ENCODE data around the gene GJA4. TPM values are rescaled to one million over a fixed set of nuclear protein-coding genes. Genes with fewer than 3 reads are reported as not detected.

Gene GJA4
- total and polyA plus RNA-seq, 2 of the 8 experiments (the other 6 are each of a cell fraction or from before 2014, with no cell fraction given) = 3.2 to 3.9 TPM

GRCh38 chr1:34779005-34779404 lies 13.8 kb upstream of the GJA4 start:
- 89% methylated on average over 5 of the region's 5 CpGs; no CpG with 5 or more reads in 1 of the 2 experiments for WGBS, 2 experiments (ENCODE audit: extremely low coverage in 1 of 2, insufficient coverage in 1 of 2, insufficient read length in 1 of 2, insufficient replicate concordance in 2 of 2, low coverage in 1 of 2, low lambda C conversion rate in 2 of 2, missing lambda C conversion rate in 1 of 2)
- H3K4me3 ChIP-seq (ENCODE audit: extremely low read depth in 1 of 4, insufficient read depth in 2 of 4, low read depth in 3 of 4, low read length in 4 of 4) = no peak overlapping the region
- H3K56ac ChIP-seq (replicated peaks; ENCODE audit: insufficient read length, low read depth, low read length) = no peak overlapping the region
- H3K27ac ChIP-seq (ENCODE audit: low read depth, low read length) = no peak overlapping the region
- H2BK5ac ChIP-seq (ENCODE audit: low read depth, low read length) = no peak overlapping the region
- peaks cover 15% of the 10 kb centered on the region; the same call in 1 of the 2 replicates for H3K23me2 ChIP-seq (ENCODE audit: low read depth, low read length)
- no peak overlapping the region for H3K9ac ChIP-seq (replicated peaks in 1 of 4; ENCODE audit: extremely low read depth in 1 of 4, low read depth in 3 of 4, low read length in 3 of 4)
- no peaks in the 10 kb centered on the region for H4K20me1 ChIP-seq (replicated peaks in 1 of 2; ENCODE audit: control insufficient read depth in 1 of 2, insufficient read depth in 2 of 2, low read length in 2 of 2)
- no peak overlapping the region for H3K23ac ChIP-seq (ENCODE audit: insufficient read length)
- H4K8ac ChIP-seq (ENCODE audit: extremely low read depth, insufficient read depth, low read length) = no peak overlapping the region
- FAIRE-seq (no peak), DNase-seq (ENCODE audit: low read depth in 1 of 2, low spot score in 2 of 2) (no peak)
- no peak overlapping the region for H2BK120ac ChIP-seq (replicated peaks; ENCODE audit: low read depth, low read length)
- H3K4me2 ChIP-seq (ENCODE audit: insufficient read depth in 1 of 2, low read depth in 2 of 2, low read length in 2 of 2) = no peak overlapping the region
- H3K36me3 ChIP-seq (ENCODE audit: control insufficient read depth in 2 of 4, insufficient read depth in 4 of 4, low read length in 3 of 4) = no peaks in the 10 kb centered on the region
- no peak overlapping the region for H4K91ac ChIP-seq (replicated peaks; ENCODE audit: insufficient read length, low read length)
- H2BK15ac ChIP-seq (ENCODE audit: low read length) = no peak overlapping the region
- peaks cover 0 to 24% (median 10%) of the 10 kb centered on the region in 4 experiments; a peak in 5 of 7 replicates for H3K27me3 ChIP-seq (replicated peaks in 1 of 4; ENCODE audit: control insufficient read depth in 3 of 4, extremely low read depth in 1 of 4, insufficient read depth in 3 of 4, low read length in 3 of 4)
- H3K79me2 ChIP-seq (ENCODE audit: control insufficient read depth in 1 of 2, insufficient read depth in 2 of 2, low read length in 2 of 2) = no peaks in the 10 kb centered on the region
- no peaks in the 10 kb centered on the region for H3K79me1 ChIP-seq (ENCODE audit: low read depth, low read length)
- H3K4me1 ChIP-seq (replicated peaks in 1 of 4; ENCODE audit: control insufficient read depth in 3 of 4, insufficient read depth in 4 of 4, low read length in 3 of 4) = peaks cover 0 to 14% (median 5%) of the 10 kb centered on the region in 4 experiments; a peak in 4 of 7 replicates
- no peak overlapping the region for H2BK20ac ChIP-seq (ENCODE audit: low read length)
- ChIA-PET CTCF (ENCODE audit: partially characterized antibody) (interaction anchor here (0.9 to 3.6 kb wide), 4 partner anchors 22 to 74 kb away, joined by 3 to 17 read pairs (median 3); no protein-coding TSS in a partner anchor), POLR2A (ENCODE audit: partially characterized antibody) (no interaction called here)
- TF ChIP-seq YY1 (IDR thresholded peaks at IDR 0.05; ENCODE audit: low read depth, low read length) = no peak
- TF ChIP-seq SIX5 (IDR thresholded peaks at IDR 0.05; ENCODE audit: low read depth, low read length) = no peak
- no peaks in the 10 kb centered on the region for H3K9me3 ChIP-seq (ENCODE audit: insufficient read depth in 2 of 2, low read depth in 1 of 2, low read length in 1 of 2)
- H3K18ac ChIP-seq (ENCODE audit: extremely low read depth, low read length) = no peak overlapping the region
- H2BK12ac ChIP-seq (ENCODE audit: low read depth, low read length) = no peak overlapping the region
- no peak overlapping the region for H3K14ac ChIP-seq (ENCODE audit: insufficient read length)
- H4K5ac ChIP-seq (ENCODE audit: insufficient read length, low read depth, low read length) = no peak overlapping the region
- no peak overlapping the region for H3K4ac ChIP-seq (replicated peaks; ENCODE audit: insufficient read length, low read depth, low read length)
- no peak overlapping the region for H2AFZ ChIP-seq (ENCODE audit: low read length)
- no peak overlapping the region for H2AK5ac ChIP-seq (ENCODE audit: low read depth, low read length)
